IMR-90 (cell line): Measurements from ENCODE around the gene ZC3H12D. TPM values are rescaled to one million over a fixed set of nuclear protein-coding genes. Genes with fewer than 3 reads are reported as not detected.
"Not testable (repeated sequence)": the region's sequence is repeated elsewhere in the genome, so short reads cannot be mapped to it uniquely, and the experiment has no call there.

Experiments used
- ATAC-seq: fragments of 200-7000 bp; cut with Tn5 transposase; 2 replicates; pipeline ENCODE4 v1.9.1; 2020; ENCODE audit warnings: low read depth, mild to moderate bottlenecking, moderate library complexity
- BruUV-seq: library from RNA; stranded (reverse); fragments of 400-500 nt; replicated peaks from 2 replicates; lab custom pipeline; 2021; lab: Mats Ljungman, UMichigan
- CTCF ChIA-PET: fragments of 300-600 bp; formaldehyde crosslinking; extraction: SDS; loops from one replicate; lab custom pipeline; 2021; ENCODE audit warnings: antibody characterized with exemption; lab: Yijun Ruan, JAX
- POLR2A ChIA-PET: fragments of 300-600 bp; sonication (Branson Sonifier 250); formaldehyde crosslinking; loops from one replicate; lab custom pipeline; 2022; ENCODE audit warnings: antibody characterized with exemption; ENCODE audit not compliant: unreplicated experiment; lab: Charles Lee
- DNase-seq: peaks from one replicate; pipeline ENCODE4 v3.0.0; 2013
- H2AFZ ChIP-seq: replicated peaks from 2 replicates; pipeline ENCODE3; 2013; ENCODE audit warnings: low read length, mild to moderate bottlenecking; ENCODE audit not compliant: poor library complexity
- H2AK5ac ChIP-seq: 2 replicates; pipeline ENCODE4 v1.6.1; 2013; ENCODE audit warnings: low read depth, low read length, inconsistent platforms
- H2AK9ac ChIP-seq: replicated peaks from 2 replicates; pipeline ENCODE3; 2013; ENCODE audit warnings: mild to moderate bottlenecking, low read depth, low read length, moderate library complexity; ENCODE audit not compliant: poor library complexity
- H2BK120ac ChIP-seq: 2 replicates; pipeline ENCODE4 v1.6.1; 2013; ENCODE audit warnings: low read depth, low read length, inconsistent platforms
- H2BK15ac ChIP-seq: 3 replicates; pipeline ENCODE4 v1.6.1; 2013; ENCODE audit warnings: low read depth, low read length, inconsistent platforms
- H2BK20ac ChIP-seq: 2 replicates; pipeline ENCODE4 v1.6.1; 2013; ENCODE audit warnings: low read depth, mild to moderate bottlenecking, inconsistent platforms, low read length, moderate library complexity
- H2BK5ac ChIP-seq: 2 replicates; pipeline ENCODE4 v1.6.1; 2013; ENCODE audit warnings: mild to moderate bottlenecking, low read depth, low read length, inconsistent platforms; ENCODE audit not compliant: poor library complexity, severe bottlenecking
- H3K14ac ChIP-seq: replicated peaks from 2 replicates; pipeline ENCODE4 v1.6.1; 2013; ENCODE audit warnings: low read depth, low read length, inconsistent platforms
- H3K18ac ChIP-seq: 2 replicates; pipeline ENCODE4 v1.6.1; 2013; ENCODE audit warnings: low read depth, low read length, control low read depth
- H3K23ac ChIP-seq: 2 replicates; pipeline ENCODE4 v1.6.1; 2013; ENCODE audit warnings: low read depth, low read length, inconsistent platforms
- H3K27ac ChIP-seq: 2 replicates; pipeline ENCODE4 v1.5.1; 2013; ENCODE audit warnings: mild to moderate bottlenecking, control low read depth, low read length; ENCODE audit not compliant: insufficient read depth
- H3K27me3 ChIP-seq: 2 replicates; pipeline ENCODE4 v1.6.1; 2013; ENCODE audit warnings: low read length; ENCODE audit not compliant: control insufficient read depth, insufficient read depth
- H3K36me3 ChIP-seq: 2 replicates; pipeline ENCODE4 v1.6.1; 2013; ENCODE audit warnings: low read length, mixed read lengths; ENCODE audit not compliant: control insufficient read depth, insufficient read depth
- H3K4ac ChIP-seq: 2 replicates; pipeline ENCODE4 v1.6.1; 2013; ENCODE audit warnings: low read depth, low read length, inconsistent platforms
- H3K4me1 ChIP-seq: 2 replicates; pipeline ENCODE4 v1.6.1; 2013; ENCODE audit warnings: low read length, mixed read lengths; ENCODE audit not compliant: control insufficient read depth, insufficient read depth
- H3K4me2 ChIP-seq: 2 replicates; pipeline ENCODE4 v1.6.1; 2013; ENCODE audit warnings: low read depth, mild to moderate bottlenecking, control low read depth, low read length, moderate library complexity
- H3K4me3 ChIP-seq: 2 replicates; pipeline ENCODE4 v1.5.1; 2013; ENCODE audit warnings: low read depth, mild to moderate bottlenecking, control low read depth, low read length, moderate library complexity; ENCODE audit not compliant: insufficient read depth
- H3K56ac ChIP-seq: 2 replicates; pipeline ENCODE4 v1.6.1; 2013; ENCODE audit warnings: low read length, inconsistent platforms; ENCODE audit not compliant: insufficient read depth; ENCODE audit errors: extremely low read depth
- H3K79me1 ChIP-seq, 2 experiments: 2 replicates each; pipeline ENCODE4 v1.6.1; 2013; ENCODE audit warnings: low read length in 2 of 2, inconsistent platforms in 1 of 2, low read depth in 1 of 2
- H3K9ac ChIP-seq: 2 replicates; pipeline ENCODE4 v1.6.1; 2013; ENCODE audit warnings: low read depth, low read length, control low read depth
- H3K9me1 ChIP-seq: 2 replicates; pipeline ENCODE4 v1.6.1; 2013; ENCODE audit warnings: low read length, inconsistent platforms; ENCODE audit not compliant: insufficient read depth
- H3K9me3 ChIP-seq: 2 replicates; pipeline ENCODE4 v1.6.1; 2013; ENCODE audit warnings: low read length; ENCODE audit not compliant: control insufficient read depth, insufficient read depth
- H4K20me1 ChIP-seq: 2 replicates; pipeline ENCODE4 v1.6.1; 2013; ENCODE audit warnings: low read length, inconsistent platforms; ENCODE audit not compliant: insufficient read depth
- H4K5ac ChIP-seq: 2 replicates; pipeline ENCODE4 v1.6.1; 2013; ENCODE audit warnings: mild to moderate bottlenecking, low read depth, low read length, control low read depth
- H4K8ac ChIP-seq, 2 experiments: 2 replicates each; pipeline ENCODE4 v1.6.1; 2013; ENCODE audit warnings: low read depth in 2 of 2, low read length in 2 of 2, control low read depth in 1 of 2, inconsistent platforms in 1 of 2
- H4K91ac ChIP-seq: 2 replicates; pipeline ENCODE4 v1.6.1; 2013; ENCODE audit warnings: low read depth, low read length, inconsistent platforms; ENCODE audit not compliant: insufficient read depth
- CEBPB ChIP-seq: IDR thresholded peaks from 2 replicates; pipeline ENCODE4 v1.6.1; 2012; ENCODE audit warnings: low read depth, low read length, improper control_type of control experiment
- MXI1 ChIP-seq: IDR thresholded peaks from 2 replicates; pipeline ENCODE4 v1.6.1; 2012; ENCODE audit warnings: low read depth, mild to moderate bottlenecking, low read length, moderate library complexity, borderline replicate concordance
- WGBS, 2 experiments: methylation state at CpG; one replicate each; pipeline versions ENCODE4 v1.1.5 to v1.1.7; 2013; ENCODE audit warnings: missing lambda C conversion rate in 2 of 2; ENCODE audit not compliant: insufficient read length in 1 of 2; ENCODE audit errors: extremely low coverage in 2 of 2; 5-methylcytosine and 5-hydroxymethylcytosine counted together
- dilution Hi-C: fragments of 300-500 bp; cut with HindIII; formaldehyde crosslinking; loops from one replicate; pipeline ENCODE4 v1.14.3; 2018; ENCODE audit warnings: low sequenced_read_pairs; ENCODE audit not compliant: unreplicated experiment
- in situ Hi-C: fragments of 300-500 bp; cut with MboI; formaldehyde crosslinking; loops from 3 replicates; pipeline ENCODE4 v1.14.3; 2019; ENCODE audit warnings: low sequenced_read_pairs, inconsistent platforms, mixed read lengths
- intact Hi-C: fragments of 100-400 bp; cut with micrococcal nuclease; formaldehyde crosslinking; loops from 2 replicates; pipeline ENCODE4 v1.10.0; 2022
- polyA plus RNA-seq, 3 experiments: library from polyadenylated mRNA; depleted of rRNA; stranded (reverse); fragments of >200 nt; gene quantifications; 2 replicates each; pipeline ENCODE4 v1.2.3, GENCODE V29; 2012; ENCODE audit warnings: low replicate concordance in 1 of 3
- total RNA-seq: library from RNA; depleted of rRNA; stranded (reverse); fragments of >200 nt; gene quantifications from 2 replicates; pipeline ENCODE4 v1.2.3, GENCODE V29; 2012

ZC3H12D gene
- total and polyA plus RNA-seq, 2 of the 4 experiments (the other 2 are of a cell fraction) = under 0.01 to 0.12 TPM

DNA sequence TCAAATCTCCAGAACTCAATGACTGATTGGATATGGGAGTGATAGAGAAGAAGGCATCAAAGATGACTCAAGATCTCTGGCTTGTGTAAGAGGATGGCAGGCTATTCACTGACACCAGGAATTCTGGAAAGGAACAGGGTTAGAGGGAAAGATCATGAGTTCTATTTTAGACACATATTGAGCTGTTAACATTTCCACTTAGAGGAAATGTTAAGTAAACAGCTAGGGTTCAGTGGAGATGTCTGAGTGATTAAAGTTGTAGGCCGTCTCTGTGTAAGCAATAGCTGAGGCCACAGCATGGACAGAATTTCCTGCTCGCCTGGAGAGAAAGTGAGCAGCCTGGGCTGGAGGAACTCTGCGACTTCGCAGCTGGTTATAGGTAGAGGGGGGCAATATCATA lies 21.0 kb downstream of the ZC3H12D start:
- H2BK20ac ChIP-seq = no peak overlapping the region
- no peak overlapping the region for H3K14ac ChIP-seq
- no peak overlapping the region for H3K18ac ChIP-seq
- 54% methylated on average over 2 of the region's 4 CpGs; no CpG with 5 or more reads in 1 of the 2 experiments for WGBS, 2 experiments
- no peak overlapping the region for H3K9ac ChIP-seq
- intact Hi-C loops = no loop called here
- H4K8ac ChIP-seq = no peak overlapping the region
- ATAC-seq (peak; percentile 83), DNase-seq (peak; percentile 59)
- no peaks in the 10 kb centered on the region for H4K20me1 ChIP-seq
- H2AK9ac ChIP-seq = no peak overlapping the region
- dilution Hi-C loops = no loop called here
- CTCF ChIA-PET = no interaction called here
- POLR2A ChIA-PET = no interaction called here
- H4K91ac ChIP-seq = no peak overlapping the region
- H3K9me1 ChIP-seq = 0 out of 2 replicates have a peak, but pooled peaks cover 4% of the 10 kb centered on the region
- no peak overlapping the region for H4K5ac ChIP-seq
- TF ChIP-seq CEBPB (peak; percentile 41; the same call in 1 of the 2 replicates), MXI1 (no peak)
- peaks cover 8% of the 10 kb centered on the region for H3K4me1 ChIP-seq
- in situ Hi-C loops = no loop called here
- H3K9me3 ChIP-seq = no peaks in the 10 kb centered on the region
- H3K36me3 ChIP-seq = no peaks in the 10 kb centered on the region
- H3K56ac ChIP-seq = no peak overlapping the region
- no peak overlapping the region for H2BK120ac ChIP-seq
- no peak overlapping the region for H3K4me3 ChIP-seq
- H3K4me2 ChIP-seq = peak overlapping the region; percentile 20; the same call in 1 of the 2 replicates
- no peak overlapping the region for H3K23ac ChIP-seq
- no peak overlapping the region for H3K27ac ChIP-seq
- BruUV-seq = no TSS peak
- no peak overlapping the region; the same call in 2 of the 3 replicates for H2BK15ac ChIP-seq
- no peaks in the 10 kb centered on the region for H3K79me1 ChIP-seq
- H3K4ac ChIP-seq = no peak overlapping the region
- peaks cover 5% of the 10 kb centered on the region; the same call in 1 of the 2 replicates for H3K27me3 ChIP-seq
- no peak overlapping the region for H2BK5ac ChIP-seq
- no peak overlapping the region for H2AFZ ChIP-seq
- peak overlapping the region; percentile 29; the same call in 1 of the 2 replicates for H2AK5ac ChIP-seq

DNA sequence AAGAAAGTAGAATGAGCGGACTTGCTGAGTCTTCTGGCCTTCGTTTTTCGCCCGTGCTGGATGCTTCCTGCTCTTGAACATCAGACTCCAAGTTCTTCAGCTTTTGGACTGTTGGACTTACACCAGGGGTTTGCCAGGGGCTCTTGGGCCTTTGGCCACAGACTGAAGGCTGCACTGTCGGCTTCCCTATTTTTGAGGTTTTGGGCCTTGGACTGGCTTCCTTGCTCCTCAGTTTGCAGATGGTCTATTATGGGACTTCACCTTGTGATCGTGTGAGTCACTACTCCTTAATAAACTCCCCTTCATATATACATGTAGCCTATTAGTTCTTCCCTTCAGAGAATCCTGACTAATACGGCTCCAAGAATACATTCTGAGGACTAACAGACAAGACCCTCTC lies 22.1 kb downstream of the ZC3H12D start:
- H4K5ac ChIP-seq, H2AK9ac ChIP-seq, H2AFZ ChIP-seq, DNase-seq, BruUV-seq, H3K27ac ChIP-seq, H3K4ac ChIP-seq, dilution Hi-C loops, POLR2A ChIA-PET, H4K91ac ChIP-seq, H3K14ac ChIP-seq, H2BK5ac ChIP-seq, H2AK5ac ChIP-seq, H2BK15ac ChIP-seq, H3K4me1 ChIP-seq, H4K20me1 ChIP-seq, H3K4me3 ChIP-seq, H3K36me3 ChIP-seq, H3K56ac ChIP-seq, H3K23ac ChIP-seq, H3K9me3 ChIP-seq, H2BK120ac ChIP-seq, H3K9me1 ChIP-seq, H4K8ac ChIP-seq, in situ Hi-C loops, H3K9ac ChIP-seq, ATAC-seq, H3K4me2 ChIP-seq, H3K27me3 ChIP-seq, H2BK20ac ChIP-seq, H3K18ac ChIP-seq, intact Hi-C loops, H3K79me1 ChIP-seq: not testable (repeated sequence)
- 88% methylated on average over 4 of the region's 7 CpGs; no CpG with 5 or more reads in 1 of the 2 experiments for WGBS, 2 experiments
- CTCF ChIA-PET = interaction anchor here (0.7 kb wide), 1 partner anchor 236 kb away, joined by 3 read pairs; no protein-coding TSS in a partner anchor
